Mesothelial cell of epicardium (in vitro differentiated cells): ENCODE results near the gene ADGRL2. TPM values are rescaled to one million over a fixed set of nuclear protein-coding genes. Genes with fewer than 3 reads are reported as not detected.
A peak's percentile ranks its signal among the peaks of the same experiment; 100 is the strongest.

Experiments
- DNase-seq, 2 experiments: peaks; one replicate each; pipeline ENCODE4 v3.0.0; 2021; ENCODE audit warnings: low spot score in 2 of 2; ENCODE audit not compliant: unreplicated experiment in 2 of 2
- H3K27ac Mint-ChIP-seq: 2 replicates; pipeline ENCODE4 v1.8.0; 2021; ENCODE audit warnings: mixed read lengths
- H3K27me3 Mint-ChIP-seq: 2 replicates; pipeline ENCODE4 v1.8.0; 2021; ENCODE audit warnings: low read depth, mixed read lengths
- H3K36me3 Mint-ChIP-seq: 2 replicates; pipeline ENCODE4 v1.8.0; 2021; ENCODE audit warnings: mixed read lengths
- H3K4me1 Mint-ChIP-seq: 2 replicates; pipeline ENCODE4 v1.8.0; 2021; ENCODE audit warnings: mixed read lengths
- H3K4me3 Mint-ChIP-seq: 2 replicates; pipeline ENCODE4 v1.8.0; 2021; ENCODE audit warnings: mild to moderate bottlenecking, moderate library complexity, mixed read lengths
- H3K9me3 Mint-ChIP-seq: 2 replicates; pipeline ENCODE4 v1.8.0; 2021; ENCODE audit warnings: mixed read lengths
- CTCF ChIP-seq: fragments of 200-600 bp; sonication (generic); IDR thresholded peaks from one replicate; pipeline ENCODE4 v1.5.0; 2021; ENCODE audit warnings: antibody characterized with exemption; ENCODE audit not compliant: unreplicated experiment
- total RNA-seq: library from RNA; stranded (reverse); gene quantifications from 3 replicates; pipeline ENCODE4 v1.2.1, GENCODE V29; 2021

The ADGRL2 gene
- total RNA-seq, 1 donor from 2014 or later: 83.4 TPM

GRCh38 chr1:81802707-81803430 is 2.1 kb downstream of the ADGRL2 start:
- H3K9me3 Mint-ChIP-seq: no peaks in the 10 kb centered on the region
- H3K4me3 Mint-ChIP-seq: peak overlapping the region; percentile 85
- H3K27me3 Mint-ChIP-seq: peaks cover 3% of the 10 kb centered on the region
- H3K36me3 Mint-ChIP-seq: no peaks in the 10 kb centered on the region
- peak overlapping the region; percentile 91 for H3K27ac Mint-ChIP-seq
- no peak for TF ChIP-seq CTCF
- peak; percentile 40 to 70 for DNase-seq
- peaks cover 37% of the 10 kb centered on the region for H3K4me1 Mint-ChIP-seq

- H3K27ac Mint-ChIP-seq: peak overlapping the region; percentile 81
- peak overlapping the region; percentile 85 for H3K4me3 Mint-ChIP-seq
- no peaks in the 10 kb centered on the region for H3K36me3 Mint-ChIP-seq
- TF ChIP-seq CTCF: no peak
- H3K27me3 Mint-ChIP-seq: peaks cover 3% of the 10 kb centered on the region
- H3K4me1 Mint-ChIP-seq: peaks cover 40% of the 10 kb centered on the region
- DNase-seq: no peak
- H3K9me3 Mint-ChIP-seq: no peaks in the 10 kb centered on the region
Measured at GRCh38 chr1:81803431-81804110, 2.8 kb downstream of the ADGRL2 start.

- no peaks in the 10 kb centered on the region for H3K9me3 Mint-ChIP-seq
- no peak for TF ChIP-seq CTCF
- H3K4me3 Mint-ChIP-seq: peak overlapping the region; percentile 85
- no peak overlapping the region for H3K27ac Mint-ChIP-seq
- no peaks in the 10 kb centered on the region for H3K36me3 Mint-ChIP-seq
- peaks cover 3% of the 10 kb centered on the region for H3K27me3 Mint-ChIP-seq
- no peak for DNase-seq
- peaks cover 40% of the 10 kb centered on the region for H3K4me1 Mint-ChIP-seq
Measured at GRCh38 chr1:81804312-81804711, 3.6 kb downstream of the ADGRL2 start.

GRCh38 chr1:81805537-81806431 is 5.0 kb downstream of the ADGRL2 start:
- H3K4me3 Mint-ChIP-seq: no peak overlapping the region
- no peaks in the 10 kb centered on the region for H3K9me3 Mint-ChIP-seq
- peaks cover 39% of the 10 kb centered on the region for H3K4me1 Mint-ChIP-seq
- TF ChIP-seq CTCF: no peak
- no peak for DNase-seq
- no peak overlapping the region for H3K27ac Mint-ChIP-seq
- peaks cover 3% of the 10 kb centered on the region for H3K27me3 Mint-ChIP-seq
- no peaks in the 10 kb centered on the region for H3K36me3 Mint-ChIP-seq

GRCh38 chr1:81806432-81806770 is 5.7 kb downstream of the ADGRL2 start:
- no peak overlapping the region for H3K4me3 Mint-ChIP-seq
- peaks cover 3% of the 10 kb centered on the region for H3K27me3 Mint-ChIP-seq

More at GRCh38 chr1:81806432-81806770, 5.7 kb downstream of the ADGRL2 start:
- TF ChIP-seq CTCF: no peak
- no peaks in the 10 kb centered on the region for H3K9me3 Mint-ChIP-seq
- no peak overlapping the region for H3K27ac Mint-ChIP-seq
- H3K36me3 Mint-ChIP-seq: no peaks in the 10 kb centered on the region
- no peak for DNase-seq
- H3K4me1 Mint-ChIP-seq: peaks cover 45% of the 10 kb centered on the region
